Stimulated activated CD4-positive, alpha-beta T cell treated with anti-CD3 and anti-CD28 coated beads, Interleukin-2, amount 100 ng/mL, for 24 hours (primary cell): ENCODE measurements around the gene ZFP14.
"Not testable (repeated sequence)": the region's sequence is repeated elsewhere in the genome, so short reads cannot be mapped to it uniquely, and the experiment has no call there.

Source experiments
- DNase-seq, 2 donors: peaks; one replicate each; pipeline ENCODE4 v3.0.0-alpha.2; 2020

ZFP14 gene

DNA sequence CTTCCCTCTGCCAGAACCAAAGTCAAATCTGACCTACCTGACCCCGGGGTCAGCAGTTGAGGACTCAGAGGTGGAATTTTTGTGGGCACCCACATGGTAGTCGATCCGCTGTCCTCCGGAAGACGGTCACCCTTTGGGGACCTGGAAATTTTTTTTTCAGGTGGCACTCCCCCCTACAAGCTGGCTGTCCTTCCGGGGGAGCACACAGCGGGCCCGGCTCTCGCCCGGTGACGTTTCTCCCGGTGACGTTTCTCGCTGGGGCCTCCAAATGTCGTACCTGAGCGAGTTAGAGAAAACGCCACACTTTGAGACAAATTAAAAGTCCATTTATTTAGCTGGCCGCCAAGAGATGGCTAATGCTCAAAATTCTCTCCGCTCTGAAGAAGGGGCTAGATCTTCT lies 48.8 kb downstream of the ZFP14 start:
- DNase-seq: no peak

DNA sequence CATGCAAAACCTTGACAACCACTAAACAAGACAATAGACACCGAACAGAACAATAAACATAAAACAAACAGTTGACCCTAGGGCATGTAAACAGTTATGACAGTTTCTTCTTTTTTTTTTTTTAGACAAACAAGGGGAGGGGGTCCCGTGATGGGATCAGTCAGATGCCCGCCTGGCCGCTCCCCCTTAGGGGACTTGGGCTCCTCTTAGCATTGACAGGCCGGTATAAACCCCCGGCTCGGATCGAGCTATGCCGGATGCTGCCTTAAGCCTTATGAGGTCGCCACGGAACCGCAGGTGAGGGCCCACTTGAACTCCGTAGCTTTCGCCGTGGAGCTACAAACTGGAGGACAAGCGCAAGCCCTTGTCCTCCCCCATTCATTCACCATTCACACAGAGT lies 49.5 kb downstream of the ZFP14 start:
- DNase-seq: not testable (repeated sequence)

DNA sequence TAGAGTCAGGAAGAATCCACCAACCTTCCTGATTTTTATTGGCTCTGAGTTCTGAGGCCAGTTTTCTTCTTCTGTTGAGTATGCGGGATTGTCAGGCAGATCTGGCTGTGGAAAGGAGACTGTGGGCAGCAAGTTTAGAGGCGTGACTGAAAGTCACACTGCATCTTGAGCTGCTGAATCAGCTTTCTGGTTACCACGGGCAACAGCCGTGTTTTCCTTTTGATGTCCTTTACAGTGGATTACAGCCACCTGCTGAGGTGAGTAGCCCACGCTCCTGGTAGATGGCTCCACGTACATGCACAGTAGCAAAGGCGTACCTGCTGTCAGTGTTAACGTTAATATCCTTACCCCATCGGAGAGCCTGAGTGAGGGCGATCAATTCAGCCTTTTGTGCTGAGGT lies 52.4 kb downstream of the ZFP14 start:
- DNase-seq: not testable (repeated sequence)

- DNase-seq: not testable (repeated sequence)
These were observed 63.8 kb downstream of the ZFP14 start for GRCh38 chr19:36315164-36315563.

DNA sequence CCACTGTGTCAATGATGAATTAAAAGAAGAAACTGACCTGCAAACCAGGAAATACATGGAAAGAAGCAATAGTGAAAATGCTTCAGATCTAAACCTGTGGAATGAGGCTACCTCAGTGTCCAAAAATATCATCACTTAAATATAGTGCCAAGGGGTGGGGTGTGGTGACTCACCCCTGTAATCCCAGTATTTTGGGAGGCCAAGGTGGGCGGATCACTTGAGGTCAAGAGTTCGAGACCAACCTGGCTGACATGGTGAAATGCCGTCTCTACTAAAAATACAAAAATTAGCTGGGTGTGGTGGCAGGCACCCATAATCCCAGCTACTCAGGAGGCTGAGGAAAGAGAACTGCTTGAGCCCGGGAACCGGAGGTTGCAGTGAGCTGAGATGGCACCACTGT lies 64.9 kb downstream of the ZFP14 start:
- DNase-seq: not testable (repeated sequence)

DNA sequence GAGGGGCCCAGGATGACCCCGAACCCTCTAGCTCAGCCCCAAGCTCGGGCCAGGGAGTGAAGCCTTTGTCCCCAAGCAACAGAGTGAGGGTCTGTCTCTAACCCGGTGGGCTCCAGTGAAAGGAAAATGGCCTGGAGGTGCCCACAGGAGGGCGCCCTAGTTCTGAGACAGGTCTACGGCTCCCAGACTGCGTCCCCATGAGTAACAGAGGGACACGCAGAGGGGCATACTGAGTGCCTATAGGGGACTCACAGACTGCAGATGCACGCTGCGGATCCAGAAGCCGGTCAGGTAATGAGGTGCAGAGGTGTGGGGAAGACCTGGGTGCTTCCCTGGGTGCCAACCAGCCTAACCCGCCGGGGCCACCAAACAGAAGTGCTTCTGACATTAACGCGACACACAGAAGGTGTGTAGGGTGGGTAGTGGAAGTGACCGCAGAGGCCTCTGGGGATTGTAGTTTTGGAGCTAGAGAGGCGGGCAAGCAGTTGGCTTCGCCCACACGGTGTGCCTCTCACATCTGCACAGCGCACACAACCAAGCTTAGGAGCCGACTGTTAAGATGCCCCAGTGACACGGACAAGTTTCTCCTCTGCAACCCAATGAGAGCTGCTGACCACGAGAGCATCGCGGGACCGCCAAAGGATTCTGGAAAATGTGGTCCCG lies 67.8 kb downstream of the ZFP14 start:
- not testable (repeated sequence) for DNase-seq

DNA sequence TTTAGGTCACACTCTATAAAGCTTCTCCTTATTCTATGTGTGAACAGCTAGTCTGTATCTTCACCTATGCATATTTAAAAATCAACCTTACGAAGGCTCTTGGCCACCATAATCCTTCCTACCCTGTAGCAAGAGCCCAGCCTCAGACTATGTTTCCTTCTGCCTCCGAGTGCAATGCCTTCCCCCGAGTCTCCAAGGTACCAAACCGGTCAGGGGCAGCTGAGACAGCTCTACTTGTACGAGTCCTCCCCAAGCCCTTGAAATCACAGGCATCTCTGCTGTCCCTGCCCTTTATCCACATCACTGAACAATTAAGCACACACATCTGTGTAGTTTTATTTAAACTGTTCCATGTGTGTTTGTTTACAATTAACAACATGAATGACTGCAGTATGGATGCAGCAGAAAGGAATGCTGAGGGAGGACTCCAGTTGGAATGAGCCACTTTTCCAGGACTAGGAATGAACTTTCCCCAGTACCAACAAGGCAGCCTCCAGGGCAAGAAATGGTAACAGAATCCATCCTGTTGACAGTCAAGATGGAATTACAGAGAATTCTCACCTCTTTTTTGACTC lies 68.5 kb downstream of the ZFP14 start:
- not testable (repeated sequence) for DNase-seq

DNA sequence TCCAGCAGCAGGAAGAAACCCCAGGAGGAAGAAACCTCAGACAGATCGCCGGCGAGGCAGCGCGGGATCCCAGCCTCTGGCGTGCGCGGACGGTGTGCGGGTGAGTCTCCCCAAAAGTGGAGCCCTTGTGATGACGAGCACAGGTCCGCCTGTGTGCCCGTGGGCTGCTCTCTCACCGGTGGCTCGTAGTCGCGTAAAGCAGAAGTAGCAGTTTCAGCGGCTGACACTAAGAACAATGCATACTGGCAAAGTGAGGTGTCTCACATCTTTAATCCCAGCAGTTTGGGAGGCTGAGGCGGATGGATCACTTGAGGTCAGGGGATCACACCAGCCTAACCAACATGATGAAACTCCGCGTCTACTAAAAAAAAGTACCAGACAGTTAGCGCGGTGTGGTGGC lies 69.2 kb downstream of the ZFP14 start:
- not testable (repeated sequence) for DNase-seq

GRCh38 chr19:36309309-36309708 lies 69.7 kb downstream of the ZFP14 start:
- not testable (repeated sequence) for DNase-seq

DNA sequence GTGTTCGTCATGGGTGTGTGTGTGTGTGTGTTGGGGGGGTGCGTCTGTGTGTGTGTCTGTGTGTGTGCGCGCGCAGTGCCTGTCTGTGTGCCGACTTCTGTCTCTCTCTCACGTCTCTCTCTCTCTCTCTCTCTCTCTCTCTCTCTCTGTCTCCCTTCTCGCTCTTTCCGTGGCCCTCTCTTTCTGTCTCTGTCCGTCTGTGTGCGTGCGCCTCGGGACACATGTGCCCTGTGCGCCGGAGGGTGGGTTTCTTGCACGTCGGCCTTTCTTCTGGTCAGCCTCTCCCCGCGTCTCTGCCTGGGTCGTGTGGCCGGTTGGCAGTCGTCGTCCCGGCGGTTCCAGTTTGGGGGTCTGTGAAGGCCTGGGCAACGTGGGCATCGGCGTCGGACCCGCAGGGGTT lies 86.7 kb downstream of the ZFP14 start:
- not testable (repeated sequence) for DNase-seq
